Activated CD8-positive, alpha-beta T cell treated with anti-CD3 and anti-CD28 coated beads for 36 hours (primary cell): Measurements from ENCODE around the gene CPN2. TPM values are rescaled to one million over a fixed set of nuclear protein-coding genes. Genes with fewer than 3 reads are reported as not detected.

Experiments
- ATAC-seq: fragments of 200-7000 bp; cut with Tn5 transposase; one replicate; pipeline ENCODE4 v1.10.0; 2021; ENCODE audit warnings: mild to moderate bottlenecking, moderate library complexity
- CTCF ChIA-PET: fragments of 350-600 bp; sonication (Branson Sonifier 250); formaldehyde crosslinking; loops from one replicate; lab custom pipeline; 2021; ENCODE audit warnings: antibody characterized with exemption; lab: Charles Lee
- POLR2A ChIA-PET: fragments of 350-600 bp; sonication (Branson Sonifier 250); formaldehyde crosslinking; loops from one replicate; lab custom pipeline; 2021; ENCODE audit warnings: antibody characterized with exemption; lab: Charles Lee
- DNase-seq: peaks from one replicate; pipeline ENCODE4 v3.0.0-alpha.2; 2020
- H3K27ac Mint-ChIP-seq: one replicate; pipeline ENCODE4 v1.8.0; 2021; ENCODE audit warnings: mild to moderate bottlenecking, mixed read lengths
- H3K27me3 Mint-ChIP-seq: one replicate; pipeline ENCODE4 v1.8.0; 2021; ENCODE audit warnings: mixed read lengths
- H3K36me3 Mint-ChIP-seq: one replicate; pipeline ENCODE4 v1.8.0; 2021; ENCODE audit warnings: low read depth, mixed read lengths
- H3K4me1 Mint-ChIP-seq: one replicate; pipeline ENCODE4 v1.8.0; 2021; ENCODE audit warnings: low read depth, mixed read lengths
- H3K4me3 Mint-ChIP-seq: one replicate; pipeline ENCODE4 v1.8.0; 2021; ENCODE audit warnings: mild to moderate bottlenecking, moderate library complexity, mixed read lengths
- H3K9me3 Mint-ChIP-seq: one replicate; pipeline ENCODE4 v1.8.0; 2021; ENCODE audit warnings: mixed read lengths
- CTCF ChIP-seq: fragments of 200-600 bp; IDR thresholded peaks from one replicate; pipeline ENCODE4 v1.8.0; 2022; ENCODE audit warnings: antibody characterized with exemption, mild to moderate bottlenecking
- intact Hi-C: fragments of 100-400 bp; cut with micrococcal nuclease; formaldehyde crosslinking; loops from one replicate; pipeline ENCODE4 v1.10.0; 2022
- total RNA-seq, 2 experiments: library from RNA; stranded (reverse); gene quantifications; one replicate each; pipeline ENCODE4 v1.2.3, GENCODE V29; 2021

Gene CPN2
- total RNA-seq, 2 experiments from 2014 or later, result not detected

DNA sequence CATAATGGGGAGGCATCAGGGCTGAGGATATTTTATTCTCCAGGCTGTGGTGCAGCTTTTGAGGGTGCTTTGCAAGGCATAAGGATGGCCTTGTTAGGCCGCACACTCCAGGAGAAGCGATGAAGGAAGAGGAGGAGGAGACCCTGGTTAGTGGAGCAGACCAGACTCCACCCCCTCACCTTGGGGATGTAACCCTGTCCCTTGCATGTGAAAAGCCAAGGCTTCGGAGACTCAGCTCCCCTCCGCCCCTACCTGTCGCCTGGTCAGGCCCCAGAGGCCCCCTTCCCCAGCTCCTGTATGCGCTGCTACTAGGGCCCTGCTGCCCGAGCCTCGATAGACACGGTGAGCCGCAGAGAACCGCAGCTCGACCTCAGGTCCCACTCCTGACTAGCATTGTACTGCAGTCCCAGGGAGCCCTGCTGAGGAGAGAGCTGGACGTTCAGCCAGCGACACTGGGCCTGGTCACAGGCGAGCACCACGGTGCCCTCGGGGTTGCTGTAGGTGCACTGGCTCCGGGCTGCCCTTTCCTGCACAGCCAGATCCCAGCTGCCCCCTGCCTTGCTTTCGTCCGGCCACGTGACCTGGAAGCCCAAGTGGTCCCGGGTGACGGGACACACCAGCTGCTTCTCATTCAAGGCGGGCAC is 10.2 kb downstream of the CPN2 start:
- H3K27ac Mint-ChIP-seq, result no peak overlapping the region
- H3K27me3 Mint-ChIP-seq, result peaks cover 5% of the 10 kb centered on the region
- H3K9me3 Mint-ChIP-seq, result no peaks in the 10 kb centered on the region
- no peaks in the 10 kb centered on the region for H3K36me3 Mint-ChIP-seq
- ATAC-seq, result no peak
- H3K4me1 Mint-ChIP-seq, result no peaks in the 10 kb centered on the region
- ChIA-PET CTCF (interaction anchor here (0.9 to 9.8 kb wide), 3 partner anchors 9 to 61 kb away, joined by 4 to 188 read pairs (median 4); partner anchors contain the start of gene GP5), POLR2A (no interaction called here)
- no peak for TF ChIP-seq CTCF
- intact Hi-C loops, result no loop called here
- H3K4me3 Mint-ChIP-seq, result no peak overlapping the region
- DNase-seq, result no peak

DNA sequence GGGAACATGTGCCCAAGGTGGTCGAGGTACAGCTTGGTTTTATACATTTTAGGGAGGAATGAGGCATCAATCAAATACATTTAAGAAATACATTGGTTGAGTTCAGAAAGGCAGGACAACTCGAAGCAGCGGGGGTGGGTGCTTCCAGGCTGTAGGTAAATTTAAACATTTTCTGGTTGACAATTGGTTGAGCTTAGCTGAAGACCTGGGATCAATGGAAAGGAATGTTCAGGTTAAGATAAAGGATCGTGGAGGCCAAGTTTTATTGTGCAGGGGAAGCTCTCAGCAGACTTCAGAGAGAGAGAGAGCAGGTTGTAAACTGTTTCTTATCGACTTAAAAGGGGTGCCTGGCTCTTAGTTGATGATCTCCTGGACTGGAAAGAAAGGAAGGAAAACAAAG is 11.3 kb downstream of the CPN2 start:
- no peak for TF ChIP-seq CTCF
- ATAC-seq (no peak), DNase-seq (no peak)
- POLR2A ChIA-PET, result no interaction called here
- Mint-ChIP-seq H3K4me1 (no peaks in the 10 kb centered on the region), H3K27me3 (peaks cover 5% of the 10 kb centered on the region), H3K36me3 (no peaks in the 10 kb centered on the region), H3K4me3 (no peak overlapping the region), H3K9me3 (no peaks in the 10 kb centered on the region), H3K27ac (no peak overlapping the region)
- intact Hi-C loops, result no loop called here
- CTCF ChIA-PET, result interaction anchor here (0.7 to 9.8 kb wide), 3 partner anchors 15 to 62 kb away, joined by 3 to 188 read pairs (median 3); partner anchors contain the start of gene GP5

GRCh38 chr3:194339356-194339755 is 11.8 kb downstream of the CPN2 start:
- TF ChIP-seq CTCF, result peak; percentile 9
- H3K9me3 Mint-ChIP-seq, result no peaks in the 10 kb centered on the region
- DNase-seq, result no peak
- CTCF ChIA-PET, result interaction anchor here (0.7 to 9.8 kb wide), 2 partner anchors 15 to 62 kb away, joined by 3 to 188 read pairs; partner anchors contain the start of gene GP5
- intact Hi-C loops, result no loop called here
- peaks cover 5% of the 10 kb centered on the region for H3K27me3 Mint-ChIP-seq
- H3K36me3 Mint-ChIP-seq, result no peaks in the 10 kb centered on the region
- ATAC-seq, result no peak
- H3K4me1 Mint-ChIP-seq, result no peaks in the 10 kb centered on the region
- H3K4me3 Mint-ChIP-seq, result no peak overlapping the region
- H3K27ac Mint-ChIP-seq, result no peak overlapping the region
- POLR2A ChIA-PET, result no interaction called here

GRCh38 chr3:194337965-194338753 is 13.0 kb downstream of the CPN2 start:
- Mint-ChIP-seq H3K27me3 (peaks cover 5% of the 10 kb centered on the region), H3K4me3 (no peak overlapping the region), H3K36me3 (no peaks in the 10 kb centered on the region), H3K4me1 (no peaks in the 10 kb centered on the region), H3K27ac (no peak overlapping the region), H3K9me3 (no peaks in the 10 kb centered on the region)
- DNase-seq (no peak), ATAC-seq (no peak)
- TF ChIP-seq CTCF, result no peak
- POLR2A ChIA-PET, result interaction anchor here (0.6 kb wide), 1 partner anchor 69 kb away, joined by 3 read pairs; no protein-coding TSS in a partner anchor
- CTCF ChIA-PET, result interaction anchor here (5.7 to 9.8 kb wide), 2 partner anchors 63 to 66 kb away, joined by 126 to 188 read pairs; partner anchors contain the start of gene GP5
- intact Hi-C loops, result no loop called here
